ENCODE data around the gene CR1. TPM values are rescaled to one million over a fixed set of nuclear protein-coding genes. Genes with fewer than 3 reads are reported as not detected.

CR1 gene
- total and polyA plus RNA-seq, 2 experiments from 2014 or later = 0.65 to 0.76 TPM

DNA sequence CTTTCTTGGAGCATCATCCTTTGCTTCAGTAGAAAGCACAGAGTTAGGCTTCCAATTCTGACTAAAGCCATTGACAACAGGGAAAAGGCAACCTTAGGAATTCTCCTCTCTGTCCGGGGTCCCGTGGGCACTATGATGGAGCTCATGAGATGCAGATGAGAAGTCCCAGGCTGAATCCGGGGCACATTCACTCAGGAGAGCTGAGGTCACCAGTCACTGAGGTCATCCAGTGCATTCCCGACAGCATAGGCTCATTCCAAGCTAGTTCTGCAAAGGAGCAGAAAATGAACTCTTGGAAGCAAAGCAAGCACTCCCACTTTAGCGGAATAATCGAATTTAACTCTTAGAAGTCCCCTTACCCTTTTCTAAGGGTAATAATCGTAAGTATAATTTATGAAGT is 6.8 kb downstream of the CR1 start (continued):
- TF ChIP-seq, protein P1, sequence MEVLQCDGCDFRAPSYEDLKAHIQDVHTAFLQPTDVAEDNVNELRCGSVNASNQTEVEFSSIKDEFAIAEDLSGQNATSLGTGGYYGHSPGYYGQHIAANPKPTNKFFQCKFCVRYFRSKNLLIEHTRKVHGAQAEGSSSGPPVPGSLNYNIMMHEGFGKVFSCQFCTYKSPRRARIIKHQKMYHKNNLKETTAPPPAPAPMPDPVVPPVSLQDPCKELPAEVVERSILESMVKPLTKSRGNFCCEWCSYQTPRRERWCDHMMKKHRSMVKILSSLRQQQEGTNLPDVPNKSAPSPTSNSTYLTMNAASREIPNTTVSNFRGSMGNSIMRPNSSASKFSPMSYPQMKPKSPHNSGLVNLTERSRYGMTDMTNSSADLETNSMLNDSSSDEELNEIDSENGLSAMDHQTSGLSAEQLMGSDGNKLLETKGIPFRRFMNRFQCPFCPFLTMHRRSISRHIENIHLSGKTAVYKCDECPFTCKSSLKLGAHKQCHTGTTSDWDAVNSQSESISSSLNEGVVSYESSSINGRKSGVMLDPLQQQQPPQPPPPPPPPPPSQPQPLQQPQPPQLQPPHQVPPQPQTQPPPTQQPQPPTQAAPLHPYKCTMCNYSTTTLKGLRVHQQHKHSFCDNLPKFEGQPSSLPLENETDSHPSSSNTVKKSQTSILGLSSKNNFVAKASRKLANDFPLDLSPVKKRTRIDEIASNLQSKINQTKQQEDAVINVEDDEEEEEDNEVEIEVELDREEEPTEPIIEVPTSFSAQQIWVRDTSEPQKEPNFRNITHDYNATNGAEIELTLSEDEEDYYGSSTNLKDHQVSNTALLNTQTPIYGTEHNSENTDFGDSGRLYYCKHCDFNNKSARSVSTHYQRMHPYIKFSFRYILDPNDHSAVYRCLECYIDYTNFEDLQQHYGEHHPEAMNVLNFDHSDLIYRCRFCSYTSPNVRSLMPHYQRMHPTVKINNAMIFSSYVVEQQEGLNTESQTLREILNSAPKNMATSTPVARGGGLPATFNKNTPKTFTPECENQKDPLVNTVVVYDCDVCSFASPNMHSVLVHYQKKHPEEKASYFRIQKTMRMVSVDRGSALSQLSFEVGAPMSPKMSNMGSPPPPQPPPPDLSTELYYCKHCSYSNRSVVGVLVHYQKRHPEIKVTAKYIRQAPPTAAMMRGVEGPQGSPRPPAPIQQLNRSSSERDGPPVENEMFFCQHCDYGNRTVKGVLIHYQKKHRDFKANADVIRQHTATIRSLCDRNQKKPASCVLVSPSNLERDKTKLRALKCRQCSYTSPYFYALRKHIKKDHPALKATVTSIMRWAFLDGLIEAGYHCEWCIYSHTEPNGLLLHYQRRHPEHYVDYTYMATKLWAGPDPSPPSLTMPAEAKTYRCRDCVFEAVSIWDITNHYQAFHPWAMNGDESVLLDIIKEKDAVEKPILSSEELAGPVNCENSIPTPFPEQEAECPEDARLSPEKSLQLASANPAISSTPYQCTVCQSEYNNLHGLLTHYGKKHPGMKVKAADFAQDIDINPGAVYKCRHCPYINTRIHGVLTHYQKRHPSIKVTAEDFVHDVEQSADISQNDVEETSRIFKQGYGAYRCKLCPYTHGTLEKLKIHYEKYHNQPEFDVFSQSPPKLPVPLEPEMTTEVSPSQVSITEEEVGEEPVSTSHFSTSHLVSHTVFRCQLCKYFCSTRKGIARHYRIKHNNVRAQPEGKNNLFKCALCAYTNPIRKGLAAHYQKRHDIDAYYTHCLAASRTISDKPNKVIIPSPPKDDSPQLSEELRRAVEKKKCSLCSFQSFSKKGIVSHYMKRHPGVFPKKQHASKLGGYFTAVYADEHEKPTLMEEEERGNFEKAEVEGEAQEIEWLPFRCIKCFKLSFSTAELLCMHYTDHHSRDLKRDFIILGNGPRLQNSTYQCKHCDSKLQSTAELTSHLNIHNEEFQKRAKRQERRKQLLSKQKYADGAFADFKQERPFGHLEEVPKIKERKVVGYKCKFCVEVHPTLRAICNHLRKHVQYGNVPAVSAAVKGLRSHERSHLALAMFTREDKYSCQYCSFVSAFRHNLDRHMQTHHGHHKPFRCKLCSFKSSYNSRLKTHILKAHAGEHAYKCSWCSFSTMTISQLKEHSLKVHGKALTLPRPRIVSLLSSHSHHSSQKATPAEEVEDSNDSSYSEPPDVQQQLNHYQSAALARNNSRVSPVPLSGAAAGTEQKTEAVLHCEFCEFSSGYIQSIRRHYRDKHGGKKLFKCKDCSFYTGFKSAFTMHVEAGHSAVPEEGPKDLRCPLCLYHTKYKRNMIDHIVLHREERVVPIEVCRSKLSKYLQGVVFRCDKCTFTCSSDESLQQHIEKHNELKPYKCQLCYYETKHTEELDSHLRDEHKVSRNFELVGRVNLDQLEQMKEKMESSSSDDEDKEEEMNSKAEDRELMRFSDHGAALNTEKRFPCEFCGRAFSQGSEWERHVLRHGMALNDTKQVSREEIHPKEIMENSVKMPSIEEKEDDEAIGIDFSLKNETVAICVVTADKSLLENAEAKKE (CRISPR knock-in tag; IDR thresholded peaks at IDR 0.05) = no peak
- TF ChIP-seq ZNF114 (CRISPR knock-in tag; IDR thresholded peaks at IDR 0.05) = no peak
- TF ChIP-seq EZH2 (IDR thresholded peaks at IDR 0.05; ENCODE audit: low read depth, unreplicated experiment) = no peak
- no peak for TF ChIP-seq EZH2phosphoT487 (IDR thresholded peaks at IDR 0.05; ENCODE audit: unreplicated experiment)
- TF ChIP-seq POLR2AphosphoS5 (IDR thresholded peaks at IDR 0.05; ENCODE audit: low read depth) = no peak
- TF ChIP-seq CREB1 (CRISPR knock-in tag; IDR thresholded peaks at IDR 0.05; ENCODE audit: low read depth) = no peak
- TF ChIP-seq, protein P2, sequence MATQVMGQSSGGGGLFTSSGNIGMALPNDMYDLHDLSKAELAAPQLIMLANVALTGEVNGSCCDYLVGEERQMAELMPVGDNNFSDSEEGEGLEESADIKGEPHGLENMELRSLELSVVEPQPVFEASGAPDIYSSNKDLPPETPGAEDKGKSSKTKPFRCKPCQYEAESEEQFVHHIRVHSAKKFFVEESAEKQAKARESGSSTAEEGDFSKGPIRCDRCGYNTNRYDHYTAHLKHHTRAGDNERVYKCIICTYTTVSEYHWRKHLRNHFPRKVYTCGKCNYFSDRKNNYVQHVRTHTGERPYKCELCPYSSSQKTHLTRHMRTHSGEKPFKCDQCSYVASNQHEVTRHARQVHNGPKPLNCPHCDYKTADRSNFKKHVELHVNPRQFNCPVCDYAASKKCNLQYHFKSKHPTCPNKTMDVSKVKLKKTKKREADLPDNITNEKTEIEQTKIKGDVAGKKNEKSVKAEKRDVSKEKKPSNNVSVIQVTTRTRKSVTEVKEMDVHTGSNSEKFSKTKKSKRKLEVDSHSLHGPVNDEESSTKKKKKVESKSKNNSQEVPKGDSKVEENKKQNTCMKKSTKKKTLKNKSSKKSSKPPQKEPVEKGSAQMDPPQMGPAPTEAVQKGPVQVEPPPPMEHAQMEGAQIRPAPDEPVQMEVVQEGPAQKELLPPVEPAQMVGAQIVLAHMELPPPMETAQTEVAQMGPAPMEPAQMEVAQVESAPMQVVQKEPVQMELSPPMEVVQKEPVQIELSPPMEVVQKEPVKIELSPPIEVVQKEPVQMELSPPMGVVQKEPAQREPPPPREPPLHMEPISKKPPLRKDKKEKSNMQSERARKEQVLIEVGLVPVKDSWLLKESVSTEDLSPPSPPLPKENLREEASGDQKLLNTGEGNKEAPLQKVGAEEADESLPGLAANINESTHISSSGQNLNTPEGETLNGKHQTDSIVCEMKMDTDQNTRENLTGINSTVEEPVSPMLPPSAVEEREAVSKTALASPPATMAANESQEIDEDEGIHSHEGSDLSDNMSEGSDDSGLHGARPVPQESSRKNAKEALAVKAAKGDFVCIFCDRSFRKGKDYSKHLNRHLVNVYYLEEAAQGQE (IDR thresholded peaks at IDR 0.05; ENCODE audit: unreplicated experiment) = no peak
- no peak for TF ChIP-seq JUNB (IDR thresholded peaks at IDR 0.05; ENCODE audit: unreplicated experiment)
- TF ChIP-seq, protein P3, sequence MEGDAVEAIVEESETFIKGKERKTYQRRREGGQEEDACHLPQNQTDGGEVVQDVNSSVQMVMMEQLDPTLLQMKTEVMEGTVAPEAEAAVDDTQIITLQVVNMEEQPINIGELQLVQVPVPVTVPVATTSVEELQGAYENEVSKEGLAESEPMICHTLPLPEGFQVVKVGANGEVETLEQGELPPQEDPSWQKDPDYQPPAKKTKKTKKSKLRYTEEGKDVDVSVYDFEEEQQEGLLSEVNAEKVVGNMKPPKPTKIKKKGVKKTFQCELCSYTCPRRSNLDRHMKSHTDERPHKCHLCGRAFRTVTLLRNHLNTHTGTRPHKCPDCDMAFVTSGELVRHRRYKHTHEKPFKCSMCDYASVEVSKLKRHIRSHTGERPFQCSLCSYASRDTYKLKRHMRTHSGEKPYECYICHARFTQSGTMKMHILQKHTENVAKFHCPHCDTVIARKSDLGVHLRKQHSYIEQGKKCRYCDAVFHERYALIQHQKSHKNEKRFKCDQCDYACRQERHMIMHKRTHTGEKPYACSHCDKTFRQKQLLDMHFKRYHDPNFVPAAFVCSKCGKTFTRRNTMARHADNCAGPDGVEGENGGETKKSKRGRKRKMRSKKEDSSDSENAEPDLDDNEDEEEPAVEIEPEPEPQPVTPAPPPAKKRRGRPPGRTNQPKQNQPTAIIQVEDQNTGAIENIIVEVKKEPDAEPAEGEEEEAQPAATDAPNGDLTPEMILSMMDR (conservative IDR thresholded peaks at IDR 0.05; ENCODE audit: low read depth in 2 of 2) = no peak

Measured in GM23338 (cell line).